Lung (tissue), 12 donors: Measurements from ENCODE around the gene ITGA11. TPM values are rescaled to one million over a fixed set of nuclear protein-coding genes. Genes with fewer than 3 reads are reported as not detected.

Experiments
- ATAC-seq: fragments of 200-7000 bp; cut with Tn5 transposase; one replicate; pipeline ENCODE4 v1.9.1; 2020; ENCODE audit warnings: moderate number of reproducible peaks; ENCODE audit not compliant: insufficient read depth, low FRiP score
- DNase-seq, 3 donors: peaks; one replicate each; pipeline ENCODE4 v3.0.0-alpha.2; 2013 to 2017
- H3K27ac ChIP-seq, 2 donors: one replicate each; pipeline ENCODE4 v1.5.1; 2013; ENCODE audit warnings: mild to moderate bottlenecking in 2 of 2, moderate library complexity in 2 of 2, control low read depth in 1 of 2, inconsistent platforms in 1 of 2, low read depth in 1 of 2, low read length in 1 of 2
- H3K27me3 ChIP-seq, 3 donors: one replicate each; pipeline ENCODE4 v1.5.1; 2013; ENCODE audit warnings: low read length in 2 of 3; ENCODE audit not compliant: control insufficient read depth in 3 of 3, insufficient read depth in 3 of 3
- H3K36me3 ChIP-seq, 4 donors: one replicate each; pipeline ENCODE4 v1.5.1; 2013; ENCODE audit warnings: low read length in 4 of 4, mild to moderate bottlenecking in 1 of 4, moderate library complexity in 1 of 4; ENCODE audit not compliant: control insufficient read depth in 4 of 4, insufficient read depth in 4 of 4
- H3K4me1 ChIP-seq, 5 donors: one replicate each; pipeline ENCODE4 v1.5.1; 2013; ENCODE audit warnings: low read length in 5 of 5, mild to moderate bottlenecking in 2 of 5, moderate library complexity in 1 of 5; ENCODE audit not compliant: control insufficient read depth in 5 of 5, insufficient read depth in 5 of 5
- H3K4me3 ChIP-seq: one replicate; pipeline ENCODE4 v1.5.1; 2013; ENCODE audit warnings: mild to moderate bottlenecking, control low read depth, moderate library complexity
- H3K9ac ChIP-seq, 2 donors: one replicate each; pipeline ENCODE4 v1.5.1; 2013; ENCODE audit warnings: low read length in 2 of 2, control low read depth in 1 of 2; ENCODE audit not compliant: insufficient read depth in 1 of 2
- H3K9me3 ChIP-seq, 4 donors: one replicate each; pipeline ENCODE4 v1.5.1; 2013; ENCODE audit warnings: low read length in 3 of 4, mild to moderate bottlenecking in 1 of 4, moderate library complexity in 1 of 4; ENCODE audit not compliant: control insufficient read depth in 4 of 4, insufficient read depth in 3 of 4
- CTCF ChIP-seq: IDR thresholded peaks from 2 replicates; pipeline ENCODE4 v1.5.1; 2012; ENCODE audit warnings: mild to moderate bottlenecking; ENCODE audit errors: control extremely low read depth, extremely low read depth
- WGBS, 2 donors: extraction: QIAGEN DNeasy Blood & Tissue Kit; methylation state at CpG; one replicate each; pipeline ENCODE4 v1.1.7; 2013; 5-methylcytosine and 5-hydroxymethylcytosine counted together
- polyA plus RNA-seq, 2 donors: library from polyadenylated mRNA; stranded (reverse); fragments of 200-250 nt; gene quantifications; one replicate each; pipeline ENCODE4 v1.2.1, GENCODE V29; 2013
- total RNA-seq, 2 donors: library from RNA; depleted of rRNA in 1 of 2; stranded (reverse); fragments of >200 nt in 1 of 2; gene quantifications; one replicate each; pipeline ENCODE4 v1.2.1, GENCODE V29; 2014 to 2021
- donor health status: control.
- donor health status: control.
- donor health status: Bipolar disorder and iron deficiency.
- donor health status: healthy.
- donor health status: DM: yes; HTN: yes; CAD: no.

ITGA11 gene
- total and polyA plus RNA-seq, 4 donors, result 0.35 to 1.8 (median 1.0) TPM

- no peak for ATAC-seq
- Histone ChIP-seq H3K4me3 (no peak overlapping the region), H3K9ac (no peak overlapping the region), H3K36me3 (no peaks in the 10 kb centered on the region), H3K27ac (no peak overlapping the region), H3K27me3 (no peaks in the 10 kb centered on the region), H3K4me1 (peaks cover 0 to 5% (median 0%) of the 10 kb centered on the region in 5 donors), H3K9me3 (peaks cover 0 to 2% (median 0%) of the 10 kb centered on the region in 4 donors)
- WGBS, 2 donors, result 89 to 92% methylated on average over 5 of the region's 5 CpGs
- TF ChIP-seq CTCF, result no peak
- DNase-seq, result no peak
Measured at GRCh38 chr15:68419301-68420175, 12.4 kb downstream of the ITGA11 start.

GRCh38 chr15:68418611-68419161, 13.3 kb downstream of the ITGA11 start:
- no peaks in the 10 kb centered on the region for H3K27me3 ChIP-seq
- peaks cover 0 to 10% (median 0%) of the 10 kb centered on the region in 5 donors for H3K4me1 ChIP-seq
- peak; percentile 82 to 92 (median 87) for DNase-seq
- no peak overlapping the region for H3K27ac ChIP-seq
- H3K36me3 ChIP-seq, result no peaks in the 10 kb centered on the region
- no peak for ATAC-seq
- WGBS, 2 donors, result 37 to 41% methylated on average over 6 of the region's 6 CpGs
- no peak overlapping the region for H3K9ac ChIP-seq
- no peak for TF ChIP-seq CTCF
- H3K4me3 ChIP-seq, result no peak overlapping the region
- peaks cover 0 to 2% (median 0%) of the 10 kb centered on the region in 4 donors for H3K9me3 ChIP-seq

GRCh38 chr15:68417897-68418296, 14.1 kb downstream of the ITGA11 start:
- Histone ChIP-seq H3K9ac (no peak overlapping the region), H3K4me1 (peaks cover 0 to 12% (median 0%) of the 10 kb centered on the region in 5 donors), H3K36me3 (no peaks in the 10 kb centered on the region), H3K9me3 (no peaks in the 10 kb centered on the region), H3K27me3 (no peaks in the 10 kb centered on the region), H3K27ac (no peak overlapping the region), H3K4me3 (no peak overlapping the region)
- WGBS, 2 donors, result 62 to 78% methylated on average over 2 of the region's 2 CpGs
- DNase-seq (no peak), ATAC-seq (no peak)
- no peak for TF ChIP-seq CTCF
